ENCODE measurements around the gene MORN1. TPM values are rescaled to one million over a fixed set of nuclear protein-coding genes. Genes with fewer than 3 reads are reported as not detected.

Gene MORN1
- polyA plus RNA-seq, 1 of the 3 experiments (the other 2 are of a cell fraction), result 16.3 TPM

GRCh38 chr1:2397007-2397679, 5.8 kb upstream of the MORN1 start:
- DNase-seq, result no peak
- H3K4me3 ChIP-seq (ENCODE audit: low read depth in 2 of 2, low read length in 1 of 2), result no peak overlapping the region
- POLR2A ChIA-PET, result no interaction called here
- H4K20me1 ChIP-seq (ENCODE audit: insufficient read depth), result peaks cover 44% of the 10 kb centered on the region
- H2AFZ ChIP-seq (ENCODE audit: low read depth), result no peak overlapping the region
- whole genome bisulfite sequencing (ENCODE audit: low lambda C conversion rate), result 95% methylated on average over 16 of the region's 19 CpGs
- H3K9me2 ChIP-seq, result no peaks in the 10 kb centered on the region
- peaks cover 29 to 84% of the 10 kb centered on the region in 2 experiments for H3K36me3 ChIP-seq (replicated peaks in 1 of 2; ENCODE audit: control insufficient read depth in 1 of 2, insufficient read depth in 2 of 2, low read length in 1 of 2)
- H3K79me2 ChIP-seq (ENCODE audit: insufficient read depth), result peaks cover 73% of the 10 kb centered on the region
- no peak for TF ChIP-seq CHD2 (IDR thresholded peaks at IDR 0.05; ENCODE audit: low read length, partially characterized antibody)
- H3K27ac ChIP-seq (ENCODE audit: low read depth in 2 of 2, low read length in 1 of 2), result no peak overlapping the region; a peak in 1 of 4 replicates
- no peaks in the 10 kb centered on the region for H3K9me3 ChIP-seq
- no peak overlapping the region for H3K9ac ChIP-seq
- no peak overlapping the region for H3K4me2 ChIP-seq
- peaks cover 14% of the 10 kb centered on the region for H3F3A ChIP-seq (replicated peaks; ENCODE audit: insufficient read depth)
- peaks cover 0 to 18% of the 10 kb centered on the region in 2 experiments; a peak in 2 of 4 replicates for H3K4me1 ChIP-seq (ENCODE audit: control insufficient read depth in 1 of 2, insufficient read depth in 2 of 2, low read depth in 1 of 2, low read length in 1 of 2)
- no peaks in the 10 kb centered on the region for H3K27me3 ChIP-seq (ENCODE audit: insufficient read depth)
- CTCF ChIA-PET, result interaction anchor here (1.6 to 2.8 kb wide), 2 partner anchors 16 to 202 kb away, joined by 9 read pairs; partner anchors contain the start of gene FAAP20

GRCh38 chr1:2396476-2396875, 5.1 kb upstream of the MORN1 start:
- ChIA-PET POLR2A (no interaction called here), CTCF (interaction anchor here (1.6 to 2.8 kb wide), 2 partner anchors 15 to 202 kb away, joined by 9 read pairs; partner anchors contain the start of gene FAAP20)
- Histone ChIP-seq H3K4me3 (ENCODE audit: low read depth in 2 of 2, low read length in 1 of 2) (no peak overlapping the region), H3K4me1 (ENCODE audit: control insufficient read depth in 1 of 2, insufficient read depth in 2 of 2, low read depth in 1 of 2, low read length in 1 of 2) (peaks cover 0 to 18% of the 10 kb centered on the region in 2 experiments; a peak in 2 of 4 replicates), H3K27me3 (ENCODE audit: insufficient read depth) (no peaks in the 10 kb centered on the region), H3K27ac (ENCODE audit: low read depth in 2 of 2, low read length in 1 of 2) (no peak overlapping the region), H3K4me2 (no peak overlapping the region), H3K9me2 (no peaks in the 10 kb centered on the region), H2AFZ (ENCODE audit: low read depth) (no peak overlapping the region), H3K36me3 (replicated peaks in 1 of 2; ENCODE audit: control insufficient read depth in 1 of 2, insufficient read depth in 2 of 2, low read length in 1 of 2) (peaks cover 29 to 78% of the 10 kb centered on the region in 2 experiments), H3K9me3 (no peaks in the 10 kb centered on the region), H4K20me1 (ENCODE audit: insufficient read depth) (peaks cover 39% of the 10 kb centered on the region), H3K79me2 (ENCODE audit: insufficient read depth) (peaks cover 75% of the 10 kb centered on the region), H3K9ac (no peak overlapping the region), H3F3A (replicated peaks; ENCODE audit: insufficient read depth) (peaks cover 14% of the 10 kb centered on the region)
- WGBS (ENCODE audit: low lambda C conversion rate), result 95% methylated on average over 5 of the region's 5 CpGs
- no peak for TF ChIP-seq IRF3 (IDR thresholded peaks at IDR 0.05; ENCODE audit: low read depth, low read length)
- no peak for TF ChIP-seq USF1 (IDR thresholded peaks at IDR 0.05; ENCODE audit: borderline replicate concordance, low read depth)
- TF ChIP-seq MAX (IDR thresholded peaks at IDR 0.05; ENCODE audit: low read depth), result no peak
- no peak for TF ChIP-seq PBX3 (IDR thresholded peaks at IDR 0.05)
- no peak for TF ChIP-seq ELF1 (IDR thresholded peaks at IDR 0.05)
- TF ChIP-seq TAF1 (IDR thresholded peaks at IDR 0.05; ENCODE audit: borderline replicate concordance, low read depth, low read length), result no peak
- no peak for TF ChIP-seq TEAD4 (IDR thresholded peaks at IDR 0.05; ENCODE audit: borderline replicate concordance, insufficient read depth)
- TF ChIP-seq REST (IDR thresholded peaks at IDR 0.05; ENCODE audit: low read depth, low read length), result no peak
- TF ChIP-seq NFIC (IDR thresholded peaks at IDR 0.05; ENCODE audit: borderline replicate concordance), result no peak
- no peak for TF ChIP-seq FOXJ3 (CRISPR knock-in tag; IDR thresholded peaks at IDR 0.05)
- no peak for TF ChIP-seq FOXM1 (IDR thresholded peaks at IDR 0.05; ENCODE audit: low read depth)
- no peak for TF ChIP-seq FOSL2 (IDR thresholded peaks at IDR 0.05; ENCODE audit: borderline replicate concordance, low read depth)
- no peak for TF ChIP-seq MEF2A (IDR thresholded peaks at IDR 0.05; ENCODE audit: borderline replicate concordance, low read depth)
- no peak for TF ChIP-seq CHD2 (IDR thresholded peaks at IDR 0.05; ENCODE audit: low read length, partially characterized antibody)
- TF ChIP-seq CTCF (IDR thresholded peaks at IDR 0.05), result no peak
- no peak for DNase-seq

All from SK-N-SH (cell line).